CD4-positive, alpha-beta T cell treated with Interleukin-6 for 4 hours (primary cell): Measurements from ENCODE around the gene PTPRC.
A peak's percentile ranks its signal among the peaks of the same experiment; 100 is the strongest.

Experiments
- DNase-seq: peaks from one replicate; pipeline ENCODE4 v3.0.0-alpha.2; 2020; ENCODE audit warnings: mixed read lengths

Gene PTPRC

DNA sequence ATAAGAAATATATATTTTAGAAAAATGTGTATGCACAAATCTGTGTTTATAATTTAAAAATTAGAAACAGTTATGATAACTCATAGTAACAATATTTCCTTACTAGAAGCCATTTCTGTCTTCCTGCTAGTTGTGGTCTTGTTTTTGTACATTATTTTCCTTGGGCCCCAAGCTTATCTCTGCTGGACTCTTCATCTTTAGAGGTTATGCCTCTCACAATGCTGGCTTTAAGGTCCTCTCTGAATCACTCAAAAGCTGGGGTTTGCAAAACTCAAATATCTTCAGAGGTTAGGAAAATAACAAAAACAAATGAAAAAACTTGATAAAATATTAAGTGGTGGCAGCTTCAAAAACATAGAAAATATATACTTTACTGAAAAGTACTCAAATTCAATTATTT lies 133.8 kb downstream of the PTPRC start:
- no peak for DNase-seq

GRCh38 chr1:198773030-198773429 lies 134.2 kb downstream of the PTPRC start:
- no peak for DNase-seq

GRCh38 chr1:198773523-198773922 lies 134.7 kb downstream of the PTPRC start:
- no peak for DNase-seq

DNA sequence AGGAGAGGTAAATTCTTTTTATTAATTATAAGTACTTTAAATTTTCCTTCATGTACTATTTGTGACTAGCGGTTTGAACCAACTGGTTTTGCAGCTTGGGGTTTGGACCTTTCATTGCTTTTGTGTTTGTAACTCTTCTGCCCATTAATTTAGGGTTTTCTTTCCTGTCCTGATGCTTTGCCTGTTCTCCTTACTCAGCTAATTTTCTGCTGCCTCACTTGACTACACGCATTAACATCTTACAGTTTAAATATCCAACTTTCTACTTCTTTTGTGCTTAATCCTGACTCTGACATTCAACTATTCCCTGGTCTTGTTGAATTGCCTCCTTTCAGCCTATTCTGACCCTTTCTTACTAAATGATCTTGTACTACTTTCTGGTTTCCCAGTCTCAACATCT lies 135.6 kb downstream of the PTPRC start:
- no peak for DNase-seq

DNA sequence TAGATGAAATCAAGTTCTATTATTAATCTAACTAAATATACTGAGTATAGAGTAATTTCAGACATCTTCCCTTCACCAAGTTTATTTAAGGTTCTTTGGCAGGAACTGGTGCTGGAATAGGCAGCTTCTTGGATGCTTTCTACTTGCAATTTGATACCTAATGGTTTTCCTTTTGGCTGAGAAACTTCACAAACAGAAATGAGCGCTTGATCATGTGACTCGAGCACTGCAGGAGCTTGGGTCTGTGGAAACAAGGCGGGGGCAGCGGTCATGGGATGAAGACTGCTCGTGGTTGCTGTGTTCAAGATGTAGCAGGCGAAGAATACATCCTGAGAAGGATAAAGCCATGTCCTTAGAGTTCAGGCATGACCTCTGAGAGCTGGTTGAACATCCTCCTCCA lies 136.8 kb downstream of the PTPRC start:
- no peak for DNase-seq

GRCh38 chr1:198776602-198777029 lies 137.8 kb downstream of the PTPRC start:
- DNase-seq: no peak

GRCh38 chr1:198778049-198778448 lies 139.2 kb downstream of the PTPRC start:
- DNase-seq: no peak

- no peak for DNase-seq
Measured at GRCh38 chr1:198780376-198780775, 141.5 kb downstream of the PTPRC start.

DNA sequence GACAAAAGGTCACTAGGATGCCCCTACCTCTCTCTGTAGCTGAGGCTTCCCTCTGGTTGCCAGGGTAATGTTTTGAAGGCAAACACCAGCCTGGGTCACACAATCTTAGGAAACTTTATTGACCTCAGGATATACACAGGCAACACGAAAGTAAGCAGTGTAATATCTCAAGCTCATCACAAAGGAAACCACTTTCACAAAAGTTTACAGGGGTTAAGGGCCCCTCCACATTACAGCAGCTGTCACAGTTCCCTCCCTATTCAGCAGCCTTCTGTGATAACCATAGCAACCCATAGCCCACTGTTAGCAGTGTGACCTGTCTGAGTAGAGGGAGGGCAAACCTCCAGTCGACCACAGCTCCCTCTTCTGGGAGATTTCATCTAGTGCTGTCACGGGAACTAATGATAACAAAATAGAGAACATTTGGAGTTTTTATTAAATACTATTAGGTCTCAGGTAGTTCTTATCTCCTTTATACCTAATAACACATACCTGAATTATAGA lies 149.8 kb downstream of the PTPRC start:
- DNase-seq: peak; percentile 3

DNA sequence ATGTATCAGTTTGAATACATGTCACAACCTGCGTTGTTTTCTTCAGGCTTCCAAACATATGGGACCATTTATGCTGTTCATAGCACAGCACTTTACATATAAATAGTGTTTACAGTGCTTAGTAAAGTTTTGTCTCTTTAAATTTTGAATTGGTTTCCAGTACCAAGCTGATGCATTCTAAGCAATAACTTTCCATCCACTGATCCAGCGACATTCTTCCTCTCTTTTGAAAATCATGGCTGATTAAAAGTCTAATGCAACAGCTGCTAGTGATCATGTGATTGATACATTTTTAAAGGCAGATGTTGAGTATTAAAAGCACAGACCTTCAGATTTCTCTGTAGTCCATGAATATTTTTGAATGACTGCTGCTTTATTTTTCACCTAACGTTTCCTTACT lies 154.9 kb downstream of the PTPRC start:
- DNase-seq: no peak

GRCh38 chr1:198794498-198794897 lies 155.7 kb downstream of the PTPRC start:
- no peak for DNase-seq

DNA sequence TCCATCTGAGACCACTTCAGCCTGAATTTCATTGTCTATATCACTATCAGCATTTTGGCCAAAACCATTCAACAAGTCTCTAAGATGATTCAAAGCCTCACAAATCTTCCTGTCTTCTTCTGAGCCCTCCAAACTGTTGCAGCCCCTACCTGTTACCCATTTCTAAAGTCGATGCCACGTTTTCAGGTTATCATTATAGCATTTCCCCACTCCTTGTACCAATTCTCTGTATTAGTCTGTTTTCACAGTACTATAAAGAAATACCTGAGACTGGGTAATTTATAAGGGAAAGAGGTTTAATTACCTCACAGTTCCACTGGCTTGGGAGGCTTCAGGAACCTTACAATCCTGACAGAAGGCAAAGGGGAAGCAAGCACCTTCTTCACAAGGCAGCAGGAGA lies 158.8 kb downstream of the PTPRC start:
- DNase-seq: no peak

- DNase-seq: no peak
Measured at GRCh38 chr1:198798923-198799386, 160.1 kb downstream of the PTPRC start.

- DNase-seq: no peak
Measured at GRCh38 chr1:198805498-198806151, 166.8 kb downstream of the PTPRC start.

GRCh38 chr1:198806861-198807260 lies 168.0 kb downstream of the PTPRC start:
- no peak for DNase-seq
